OCI-LY3 (cell line): ENCODE measurements around the gene FAM118B.

Source experiments
- EZH2phosphoT487 ChIP-seq: fragments of 200-600 bp; shearing (Covaris generic); IDR thresholded peaks from 2 replicates; pipeline ENCODE4 v1.6.1; 2018; ENCODE audit warnings: antibody characterized with exemption, mixed run types, low read depth
- TF ChIP-seq, protein P1 (sequence below): fragments of 200-600, 300-600 bp; sonication (generic); IDR thresholded peaks from 2 replicates; pipeline ENCODE4 v1.5.1; 2014; ENCODE audit warnings: antibody characterized with exemption, low read length, low read depth

DNA sequence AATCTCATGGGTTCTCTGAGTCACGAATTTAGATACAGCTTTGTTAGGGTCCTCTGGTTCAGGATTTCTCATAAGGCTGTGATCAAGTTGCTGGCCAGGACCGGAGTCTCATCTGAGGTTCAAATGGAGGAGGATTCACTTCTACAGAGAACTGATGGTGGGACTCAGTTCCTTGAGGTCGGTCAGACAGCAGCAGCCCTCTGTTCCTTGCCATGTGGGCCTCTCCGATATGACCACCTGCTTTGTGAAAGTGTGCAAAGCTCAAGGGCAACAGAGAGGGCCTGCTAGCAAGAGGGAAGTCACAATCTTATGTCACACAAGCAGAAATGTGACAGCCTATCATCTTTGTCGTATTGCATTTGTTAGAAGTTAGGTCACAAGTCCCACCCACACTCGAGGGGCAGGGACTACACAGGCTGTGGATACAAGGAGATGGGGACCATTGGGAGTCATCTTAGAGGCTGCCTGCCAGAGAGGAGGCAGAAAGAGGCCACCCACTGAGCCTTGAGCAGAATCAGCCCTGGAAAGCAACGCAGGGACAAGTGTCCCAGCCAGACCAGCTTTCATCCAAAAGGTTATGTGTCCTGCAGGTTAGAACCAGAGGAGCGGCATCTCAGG lies 34.6 kb upstream of the FAM118B start:
- TF ChIP-seq, protein P1, sequence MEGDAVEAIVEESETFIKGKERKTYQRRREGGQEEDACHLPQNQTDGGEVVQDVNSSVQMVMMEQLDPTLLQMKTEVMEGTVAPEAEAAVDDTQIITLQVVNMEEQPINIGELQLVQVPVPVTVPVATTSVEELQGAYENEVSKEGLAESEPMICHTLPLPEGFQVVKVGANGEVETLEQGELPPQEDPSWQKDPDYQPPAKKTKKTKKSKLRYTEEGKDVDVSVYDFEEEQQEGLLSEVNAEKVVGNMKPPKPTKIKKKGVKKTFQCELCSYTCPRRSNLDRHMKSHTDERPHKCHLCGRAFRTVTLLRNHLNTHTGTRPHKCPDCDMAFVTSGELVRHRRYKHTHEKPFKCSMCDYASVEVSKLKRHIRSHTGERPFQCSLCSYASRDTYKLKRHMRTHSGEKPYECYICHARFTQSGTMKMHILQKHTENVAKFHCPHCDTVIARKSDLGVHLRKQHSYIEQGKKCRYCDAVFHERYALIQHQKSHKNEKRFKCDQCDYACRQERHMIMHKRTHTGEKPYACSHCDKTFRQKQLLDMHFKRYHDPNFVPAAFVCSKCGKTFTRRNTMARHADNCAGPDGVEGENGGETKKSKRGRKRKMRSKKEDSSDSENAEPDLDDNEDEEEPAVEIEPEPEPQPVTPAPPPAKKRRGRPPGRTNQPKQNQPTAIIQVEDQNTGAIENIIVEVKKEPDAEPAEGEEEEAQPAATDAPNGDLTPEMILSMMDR = no peak
- TF ChIP-seq EZH2phosphoT487 = no peak
